GM15510 (cell line): ENCODE data around the gene COPE.

Source experiments
- POLR2A ChIP-seq: IDR thresholded peaks from 3 replicates; pipeline ENCODE4 v1.6.1; 2011; ENCODE audit warnings: borderline replicate concordance; ENCODE audit not compliant: insufficient read length; ENCODE audit errors: extremely low read depth

The COPE gene

DNA sequence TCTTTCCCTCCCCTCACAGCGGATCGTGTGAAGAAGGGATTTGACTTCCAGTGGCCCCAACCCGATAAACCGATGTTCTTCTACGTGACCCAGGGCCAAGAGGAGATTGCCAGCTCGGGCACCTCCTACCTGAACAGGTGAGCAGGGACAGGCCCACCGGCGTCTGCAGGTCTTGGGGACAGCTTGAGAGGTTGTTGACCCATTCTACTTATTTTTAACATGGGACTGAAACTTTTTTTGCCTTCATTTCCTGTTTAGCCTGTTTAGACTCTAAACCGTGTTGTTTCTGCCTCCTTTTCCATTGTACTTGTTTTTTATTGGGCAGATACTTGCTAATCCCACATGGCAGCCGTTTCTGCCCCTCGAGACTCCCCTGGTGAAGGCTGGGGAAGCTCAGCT lies 58.9 kb downstream of the COPE start:
- TF ChIP-seq POLR2A = no peak

DNA sequence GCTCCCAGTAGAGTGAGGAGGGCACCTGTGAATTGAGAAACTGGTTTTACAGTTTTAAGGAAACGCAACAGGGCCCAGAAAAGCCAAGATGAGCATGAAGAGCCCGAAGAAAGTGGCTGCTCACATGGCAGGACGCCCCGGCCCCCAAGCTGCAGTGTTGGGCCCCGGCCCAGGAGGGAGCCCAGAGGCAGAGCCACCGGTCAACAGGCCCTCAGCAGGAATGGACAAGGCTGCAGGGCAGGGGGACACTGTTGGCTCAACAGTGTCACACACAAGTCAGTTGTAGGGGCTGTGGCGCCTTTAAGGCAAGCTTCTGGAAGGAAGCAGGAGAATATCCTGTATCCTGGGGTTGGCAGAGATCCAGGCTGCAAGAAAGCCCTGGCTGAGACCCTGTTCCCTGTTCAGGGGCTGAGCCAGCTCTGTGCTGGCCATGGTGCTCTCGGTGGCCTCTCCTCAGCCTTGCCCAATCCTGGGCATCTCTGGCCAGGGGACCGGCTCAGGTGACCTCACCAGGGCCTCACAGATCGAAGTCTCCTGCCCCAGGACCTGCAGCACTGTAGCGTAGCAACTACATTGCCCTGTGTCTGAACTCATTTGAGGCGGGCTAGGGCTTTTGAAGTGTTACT lies 59.4 kb downstream of the COPE start:
- no peak for TF ChIP-seq POLR2A

DNA sequence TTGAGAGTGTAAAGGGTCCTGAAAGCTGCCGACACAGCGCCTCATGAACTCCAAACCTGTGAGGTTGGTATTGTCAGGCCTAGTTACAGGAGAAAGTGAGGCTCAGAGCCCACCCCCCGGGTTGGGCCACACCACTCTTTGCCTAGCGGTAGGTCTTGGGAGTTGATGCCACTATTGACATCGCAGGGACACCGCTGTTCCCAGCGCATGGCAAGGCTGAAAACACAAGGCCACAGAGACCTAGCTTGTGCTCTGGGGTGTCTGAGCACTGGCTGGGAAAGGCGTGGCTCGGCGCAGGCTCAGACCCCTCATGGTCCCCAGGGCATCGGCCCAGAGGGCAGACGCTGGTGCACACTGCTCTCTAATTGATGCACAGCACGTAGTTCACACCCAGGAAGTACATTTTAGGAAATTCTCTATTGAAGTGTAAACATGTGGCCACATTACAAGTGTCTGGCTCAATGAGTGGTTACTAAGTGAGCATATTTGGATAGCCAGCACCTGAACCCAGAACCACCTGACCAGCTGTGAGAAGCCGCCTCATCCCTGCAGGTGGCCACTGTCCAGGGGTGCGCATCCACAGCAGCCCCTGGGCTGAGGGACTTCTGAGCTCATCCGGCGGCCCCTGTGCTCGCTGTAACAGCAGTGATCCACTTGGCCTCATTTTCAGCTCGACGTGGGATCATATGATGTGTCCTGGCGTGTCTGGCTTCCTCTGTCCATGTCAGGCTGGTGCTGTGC lies 60.1 kb downstream of the COPE start:
- no peak for TF ChIP-seq POLR2A

DNA sequence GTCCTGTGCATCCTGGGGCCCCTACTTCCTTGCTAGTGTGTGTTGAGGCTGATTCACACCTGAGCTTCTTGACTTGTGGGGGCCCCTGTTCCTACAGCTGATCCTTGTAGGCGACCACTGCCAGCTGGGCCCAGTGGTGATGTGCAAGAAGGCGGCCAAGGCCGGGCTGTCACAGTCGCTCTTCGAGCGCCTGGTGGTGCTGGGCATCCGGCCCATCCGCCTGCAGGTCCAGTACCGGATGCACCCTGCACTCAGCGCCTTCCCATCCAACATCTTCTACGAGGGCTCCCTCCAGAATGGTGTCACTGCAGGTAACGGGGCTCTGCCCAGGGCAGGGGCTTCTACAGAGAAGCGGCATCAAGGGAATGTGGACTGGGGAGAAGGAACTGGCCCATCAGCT lies 62.0 kb downstream of the COPE start:
- TF ChIP-seq POLR2A = no peak

DNA sequence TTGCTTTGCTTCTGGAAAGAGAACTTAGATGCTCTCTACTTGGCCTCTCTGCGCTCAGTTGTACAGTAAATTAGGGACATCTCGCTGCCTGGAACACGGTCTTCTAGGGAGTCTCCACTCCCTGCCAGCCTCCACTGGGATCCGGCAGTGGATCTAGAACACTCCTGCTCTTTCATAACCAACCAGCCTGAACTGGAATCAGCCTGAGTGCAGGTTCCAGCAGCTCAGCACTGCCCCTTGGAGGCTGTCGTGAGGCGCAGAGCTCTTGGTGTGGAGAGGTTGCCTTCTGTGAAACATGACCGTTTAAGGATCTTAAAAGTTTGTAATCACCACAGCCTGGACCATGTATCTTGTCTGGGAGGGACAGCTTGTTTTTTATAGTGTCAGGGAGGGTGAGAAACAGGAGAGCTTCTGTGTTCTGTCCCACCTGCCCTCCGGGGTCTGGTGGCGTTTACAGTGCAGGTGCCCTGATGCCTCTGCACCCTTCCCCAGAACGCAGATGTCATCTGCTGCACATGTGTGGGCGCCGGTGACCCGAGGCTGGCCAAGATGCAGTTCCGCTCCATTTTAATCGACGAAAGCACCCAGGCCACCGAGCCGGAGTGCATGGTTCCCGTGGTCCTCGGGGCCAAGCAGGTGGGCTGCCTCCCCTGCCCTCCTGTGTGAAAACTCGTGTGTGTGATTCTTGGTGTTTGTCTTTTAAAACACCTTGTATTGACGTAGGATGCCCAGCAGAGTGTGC lies 62.6 kb downstream of the COPE start:
- no peak for TF ChIP-seq POLR2A

DNA sequence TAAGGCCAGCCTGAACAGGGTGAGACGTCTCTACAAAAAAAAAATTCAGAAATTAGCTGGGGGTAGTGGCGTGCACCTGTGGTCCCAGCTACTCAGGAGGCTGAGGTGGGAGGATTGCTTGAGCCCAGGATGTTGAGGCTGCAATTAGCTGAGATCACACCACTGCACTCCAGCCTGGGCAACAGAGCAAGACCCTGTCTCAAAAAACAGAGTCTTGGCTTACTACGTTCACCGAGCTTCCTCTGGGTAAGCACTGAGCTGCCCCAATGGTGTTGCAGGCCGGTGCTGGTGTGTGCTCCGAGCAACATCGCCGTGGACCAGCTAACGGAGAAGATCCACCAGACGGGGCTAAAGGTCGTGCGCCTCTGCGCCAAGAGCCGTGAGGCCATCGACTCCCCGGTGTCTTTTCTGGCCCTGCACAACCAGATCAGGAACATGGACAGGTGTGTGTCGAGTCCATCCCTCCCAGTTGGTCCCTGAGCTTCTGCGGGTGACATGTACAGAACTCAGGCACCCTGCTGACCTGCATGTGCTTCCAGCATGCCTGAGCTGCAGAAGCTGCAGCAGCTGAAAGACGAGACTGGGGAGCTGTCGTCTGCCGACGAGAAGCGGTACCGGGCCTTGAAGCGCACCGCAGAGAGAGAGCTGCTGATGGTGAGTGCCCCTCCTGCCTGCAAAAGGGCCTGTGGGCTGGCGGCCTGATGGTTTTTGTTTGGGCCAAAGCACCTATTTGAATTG lies 63.4 kb downstream of the COPE start:
- no peak for TF ChIP-seq POLR2A

DNA sequence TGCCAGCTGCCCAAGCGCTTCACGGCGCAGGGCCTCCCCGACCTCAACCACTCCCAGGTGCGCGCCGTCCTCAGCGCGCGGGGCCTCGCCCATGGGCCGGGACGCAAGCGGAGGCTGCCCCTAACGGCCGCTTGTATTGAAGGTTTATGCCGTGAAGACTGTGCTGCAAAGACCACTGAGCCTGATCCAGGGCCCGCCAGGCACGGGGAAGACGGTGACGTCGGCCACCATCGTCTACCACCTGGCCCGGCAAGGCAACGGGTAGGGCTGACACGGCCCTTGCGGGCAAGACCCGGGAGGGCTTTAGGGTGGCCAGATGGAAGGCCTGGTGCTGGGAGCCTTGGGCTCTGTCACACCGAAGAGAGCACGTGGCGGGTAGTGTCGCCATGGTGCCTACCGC lies 64.2 kb downstream of the COPE start:
- no peak for TF ChIP-seq POLR2A

DNA sequence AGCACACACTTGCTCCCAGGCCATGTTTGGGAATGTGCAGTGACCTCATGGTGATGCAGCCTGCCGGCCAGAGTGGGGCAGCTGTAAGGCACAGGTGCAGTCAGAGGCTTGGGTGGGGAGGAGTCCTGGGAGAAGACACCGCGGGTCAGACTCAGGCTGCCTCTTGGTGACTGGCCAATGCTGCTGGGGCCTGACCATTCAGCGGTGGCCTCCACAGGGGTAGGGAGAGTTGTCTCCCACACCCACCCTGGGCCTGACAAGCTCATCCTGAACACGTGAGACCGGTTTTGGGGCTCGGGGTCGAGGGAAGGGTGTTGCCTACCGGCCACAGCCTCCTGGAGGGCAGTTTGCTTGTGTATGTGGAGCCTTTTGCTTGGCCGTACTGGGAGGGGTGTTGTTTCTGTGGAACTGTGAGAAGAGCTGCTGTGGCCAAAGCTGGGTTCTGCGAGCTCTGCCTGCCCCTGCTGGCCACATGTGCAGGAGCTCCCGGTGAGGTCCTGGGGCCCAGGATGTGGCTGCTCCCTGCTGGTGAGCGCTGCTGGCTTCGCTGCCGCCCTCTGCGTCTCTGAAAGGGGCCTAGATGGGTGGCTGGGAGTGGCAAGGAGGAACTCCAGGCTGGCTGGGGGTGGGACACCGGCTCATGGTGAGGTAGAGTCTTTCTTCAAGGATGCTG lies 65.3 kb downstream of the COPE start:
- no peak for TF ChIP-seq POLR2A

DNA sequence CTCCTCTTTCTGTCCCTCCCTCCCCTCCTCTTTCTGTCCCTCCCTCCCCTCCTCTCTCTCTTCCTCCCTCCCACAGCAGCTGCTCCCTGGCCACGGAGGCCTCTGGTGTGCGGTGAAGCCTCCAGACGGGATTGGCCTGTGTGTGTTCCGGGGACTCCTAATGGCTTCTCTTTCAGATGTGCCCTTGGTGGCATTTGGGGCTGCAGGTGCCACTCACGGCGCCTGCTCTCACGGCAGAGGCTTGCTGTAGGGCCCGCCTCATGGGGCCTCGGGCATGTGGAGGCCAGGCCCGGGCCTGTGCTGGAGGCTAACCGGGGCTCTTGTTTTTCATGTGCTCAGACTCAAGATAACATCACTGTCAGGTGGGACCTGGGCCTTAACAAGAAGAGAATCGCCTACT lies 66.5 kb downstream of the COPE start:
- no peak for TF ChIP-seq POLR2A

DNA sequence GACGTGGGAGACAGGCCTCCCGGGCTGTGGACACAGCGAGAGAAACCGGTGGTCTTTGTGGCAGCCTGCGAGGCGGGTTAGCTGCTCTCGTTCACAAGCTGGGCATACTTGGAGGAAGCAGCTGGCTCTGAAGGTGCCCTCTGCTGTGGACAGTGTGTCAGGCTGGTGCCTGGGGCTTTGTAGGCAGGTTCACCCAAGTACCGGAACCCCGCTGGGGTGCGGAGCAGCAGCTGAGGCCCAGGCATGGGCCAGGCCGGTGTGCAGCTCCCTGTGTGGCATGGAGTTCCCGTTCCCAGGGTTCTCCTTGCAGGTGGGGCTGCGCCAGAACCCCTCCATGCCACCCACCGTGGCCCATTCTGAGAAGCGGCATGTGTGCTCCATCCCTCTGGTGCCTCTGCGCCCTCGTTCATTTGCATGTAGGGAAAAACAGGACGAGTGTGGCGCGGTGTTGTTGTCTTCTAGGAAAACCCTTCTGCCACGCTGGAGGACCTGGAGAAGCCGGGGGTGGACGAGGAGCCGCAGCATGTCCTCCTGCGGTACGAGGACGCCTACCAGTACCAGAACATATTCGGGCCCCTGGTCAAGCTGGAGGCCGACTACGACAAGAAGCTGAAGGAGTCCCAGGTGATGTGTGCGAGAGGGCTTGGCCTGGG lies 67.4 kb downstream of the COPE start:
- no peak for TF ChIP-seq POLR2A

DNA sequence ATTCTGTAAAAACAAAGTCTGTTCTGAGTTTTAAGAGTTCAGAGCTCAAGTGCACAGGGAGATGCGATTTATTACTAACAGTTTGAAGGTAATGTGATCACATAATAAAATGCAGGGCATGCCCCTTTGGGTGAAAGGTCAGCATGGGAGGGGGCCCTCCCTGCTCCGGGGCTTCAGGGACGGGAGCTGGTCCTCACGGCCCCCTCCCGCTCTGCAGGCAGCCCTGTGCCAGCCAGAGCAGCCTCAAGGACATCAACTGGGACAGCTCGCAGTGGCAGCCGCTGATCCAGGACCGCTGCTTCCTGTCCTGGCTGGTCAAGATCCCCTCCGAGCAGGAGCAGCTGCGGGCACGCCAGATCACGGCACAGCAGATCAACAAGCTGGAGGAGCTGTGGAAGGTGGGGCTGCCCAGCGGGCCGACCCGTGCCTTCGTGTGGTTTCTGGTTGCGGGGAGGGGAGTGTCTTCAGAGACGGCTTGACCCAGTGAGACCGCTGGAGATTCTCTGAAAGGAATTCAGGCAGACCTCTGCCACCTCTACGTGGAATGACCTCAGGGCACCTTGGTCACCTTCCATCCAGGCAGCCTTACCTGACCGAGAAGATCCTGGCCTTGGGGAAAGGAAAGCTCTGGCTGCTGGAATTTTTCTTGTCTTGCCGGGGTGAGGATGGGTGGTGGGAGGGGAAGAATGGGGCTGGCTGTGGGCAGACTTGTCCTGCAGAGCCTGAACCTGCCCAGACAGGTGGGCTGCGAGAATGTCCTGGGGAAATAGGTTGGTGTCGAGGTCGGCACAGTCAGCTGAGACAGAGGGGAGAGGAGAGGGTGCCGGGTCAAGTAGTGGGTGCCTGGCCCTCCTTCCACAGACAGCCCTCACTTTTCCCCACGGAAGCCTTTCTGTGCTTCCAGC lies 68.5 kb downstream of the COPE start:
- TF ChIP-seq POLR2A = no peak

DNA sequence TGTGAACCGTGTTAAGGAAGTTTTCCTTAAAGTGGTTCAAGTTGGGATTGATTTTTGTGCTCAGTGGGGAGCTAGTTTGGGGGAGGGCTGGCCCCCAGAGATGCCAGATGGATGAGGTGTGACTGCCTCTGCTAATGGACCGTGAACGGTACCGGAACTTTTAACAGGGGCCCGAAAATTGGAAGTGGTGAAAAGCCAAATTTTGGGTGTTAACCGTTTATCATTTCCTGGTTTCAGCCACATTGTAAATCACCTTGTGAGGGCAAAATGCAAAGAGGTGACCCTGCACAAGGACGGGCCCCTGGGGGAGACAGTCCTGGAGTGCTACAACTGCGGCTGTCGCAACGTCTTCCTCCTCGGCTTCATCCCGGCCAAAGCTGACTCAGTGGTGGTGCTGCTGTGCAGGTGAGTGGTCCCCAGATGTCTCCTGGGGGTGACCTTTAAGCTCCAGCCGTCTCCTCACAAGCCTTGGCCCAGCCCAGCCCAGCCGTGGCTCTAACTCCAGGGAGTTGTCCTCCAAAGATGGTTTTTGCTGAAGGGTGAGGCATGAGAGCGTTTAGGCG lies 69.3 kb downstream of the COPE start:
- no peak for TF ChIP-seq POLR2A
